HepG2 (cell line): ENCODE results near the gene ZNF22. TPM values are rescaled to one million over a fixed set of nuclear protein-coding genes. Genes with fewer than 3 reads are reported as not detected.

ENCODE experiments used
- ATM ChIP-seq: fragments of 450-650 bp; IDR thresholded peaks from 2 replicates; pipeline ENCODE4 v1.7.1; 2017; ENCODE audit warnings: mild to moderate bottlenecking, borderline replicate concordance
- ETV6 ChIP-seq: sonication (generic); formaldehyde crosslinking; conservative IDR thresholded peaks from 2 replicates; pipeline ENCODE4 v1.4.0; 2020; ENCODE audit warnings: missing genetic modification reagents
- FIP1L1 ChIP-seq: fragments of 200-400 bp; formaldehyde crosslinking; IDR thresholded peaks from 2 replicates; pipeline ENCODE4 v1.6.1; 2018; ENCODE audit warnings: low read depth, mild to moderate bottlenecking, low read length, moderate library complexity, borderline replicate concordance; ENCODE audit not compliant: insufficient read depth
- FLYWCH1 ChIP-seq: sonication (generic); formaldehyde crosslinking; IDR thresholded peaks from 2 replicates; pipeline ENCODE4 v1.8.1; 2023; ENCODE audit warnings: mild to moderate bottlenecking, missing genetic modification reagents
- HDAC6 ChIP-seq: fragments of 200-600 bp; sonication (generic); IDR thresholded peaks from 2 replicates; pipeline ENCODE4 v1.7.0; 2017; ENCODE audit warnings: mild to moderate bottlenecking, antibody characterized with exemption, low read length, low read depth
- JUNB ChIP-seq: sonication (generic); formaldehyde crosslinking; IDR thresholded peaks from 2 replicates; pipeline ENCODE4 v1.8.0; 2022; ENCODE audit warnings: missing genetic modification reagents, mild to moderate bottlenecking, borderline replicate concordance
- MAF1 ChIP-seq: sonication (generic); formaldehyde crosslinking; IDR thresholded peaks from 2 replicates; pipeline ENCODE4 v1.5.0; 2020; ENCODE audit warnings: missing genetic modification reagents, borderline replicate concordance
- MAZ ChIP-seq, 2 experiments: sonication (generic) in 1 of 2; formaldehyde crosslinking in 1 of 2; IDR thresholded peaks; 2 replicates each; pipeline versions ENCODE4 v1.5.0 to v1.6.1; 2012 to 2020; ENCODE audit warnings: low read depth in 2 of 2, mild to moderate bottlenecking in 2 of 2, borderline replicate concordance in 1 of 2, improper control_type of control experiment in 1 of 2, low read length in 1 of 2, missing genetic modification reagents in 1 of 2, moderate library complexity in 1 of 2
- MBNL3 ChIP-seq: fragments of 250-450 bp; sonication (Bioruptor Pico); conservative IDR thresholded peaks from 2 replicates; pipeline ENCODE4 v1.8.0; 2022; ENCODE audit warnings: mild to moderate bottlenecking, inconsistent platforms
- POLR2AphosphoS5 ChIP-seq: IDR thresholded peaks from 2 replicates; pipeline ENCODE4 v1.6.1; 2012; ENCODE audit warnings: low read depth, low read length
- PRMT3 ChIP-seq: sonication (generic); formaldehyde crosslinking; IDR thresholded peaks from 2 replicates; pipeline ENCODE4 v1.8.1; 2022; ENCODE audit warnings: low read depth, mild to moderate bottlenecking, moderate library complexity, missing genetic modification reagents, borderline replicate concordance
- RORA ChIP-seq: sonication (generic); formaldehyde crosslinking; IDR thresholded peaks from 2 replicates; pipeline ENCODE4 v1.5.0; 2020; ENCODE audit warnings: mild to moderate bottlenecking, missing genetic modification reagents, moderate library complexity
- SSRP1 ChIP-seq: IDR thresholded peaks from 2 replicates; pipeline ENCODE4 v1.6.1; 2016; ENCODE audit warnings: control low read depth
- TBX3 ChIP-seq: fragments of 450-650 bp; IDR thresholded peaks from 2 replicates; pipeline ENCODE4 v1.6.1; 2017; ENCODE audit warnings: antibody characterized with exemption, mild to moderate bottlenecking, inconsistent platforms, borderline replicate concordance
- TOE1 ChIP-seq: sonication (generic); formaldehyde crosslinking; IDR thresholded peaks from 2 replicates; pipeline ENCODE4 v1.4.0; 2020; ENCODE audit warnings: mild to moderate bottlenecking, missing genetic modification reagents
- TOPORS ChIP-seq: sonication (generic); formaldehyde crosslinking; IDR thresholded peaks from 2 replicates; pipeline ENCODE4 v1.8.0; 2023; ENCODE audit warnings: mild to moderate bottlenecking, missing genetic modification reagents
- ZNF180 ChIP-seq: sonication (generic); formaldehyde crosslinking; IDR thresholded peaks from 2 replicates; pipeline ENCODE4 v1.4.0; 2020; ENCODE audit warnings: low read depth, missing genetic modification reagents, borderline replicate concordance
- ZNF263 ChIP-seq: sonication (generic); formaldehyde crosslinking; IDR thresholded peaks from 2 replicates; pipeline ENCODE4 v1.4.0; 2020; ENCODE audit warnings: missing genetic modification reagents
- ZNF30 ChIP-seq: sonication (generic); formaldehyde crosslinking; IDR thresholded peaks from 2 replicates; pipeline ENCODE4 v1.5.0; 2020; ENCODE audit warnings: mild to moderate bottlenecking, missing genetic modification reagents
- ZNF33B ChIP-seq: sonication (generic); formaldehyde crosslinking; IDR thresholded peaks from 2 replicates; pipeline ENCODE4 v1.5.1; 2020; ENCODE audit warnings: mild to moderate bottlenecking, missing genetic modification reagents
- ZNF549 ChIP-seq: sonication (generic); formaldehyde crosslinking; IDR thresholded peaks from 2 replicates; pipeline ENCODE4 v1.5.0; 2020; ENCODE audit warnings: missing genetic modification reagents
- ZNF761 ChIP-seq: sonication (generic); formaldehyde crosslinking; conservative IDR thresholded peaks from 2 replicates; pipeline ENCODE4 v1.4.0; 2020; ENCODE audit warnings: mild to moderate bottlenecking, missing genetic modification reagents
- polyA plus RNA-seq, 8 experiments: library from polyadenylated mRNA; depleted of rRNA in 3 of 8; stranded (reverse) in 7 of 8; unstranded in 1 of 8; fragments of >200 nt; fragmentation: Illumina TruSeq in 4 of 8; extraction: Trizol in 4 of 8; gene quantifications; 2 replicates each; pipeline versions ENCODE4 v1.2.1 to v1.2.3, GENCODE V29; 2011 to 2016; ENCODE audit warnings: low read depth in 4 of 8, missing spikeins in 1 of 8, mixed read lengths in 1 of 8; ENCODE audit not compliant: insufficient read depth in 1 of 8
- total RNA-seq, 5 experiments: library from RNA; depleted of rRNA; stranded (reverse); fragments of >200 nt; fragmentation: Illumina TruSeq; extraction: Trizol; gene quantifications; 2 replicates each; pipeline ENCODE4 v1.2.3, GENCODE V29; 2016; ENCODE audit warnings: low read depth in 1 of 5
- TF ChIP-seq, protein P1 (sequence below): IDR thresholded peaks from 2 replicates; pipeline ENCODE4 v1.6.1; 2016; ENCODE audit warnings: low read depth, control low read depth
- TF ChIP-seq, protein P2 (sequence below): sonication (generic); formaldehyde crosslinking; IDR thresholded peaks from 2 replicates; pipeline ENCODE4 v1.4.0; 2020; ENCODE audit warnings: missing genetic modification reagents
- TF ChIP-seq, protein P3 (sequence below): sonication (generic); formaldehyde crosslinking; IDR thresholded peaks from 2 replicates; pipeline ENCODE4 v1.4.0; 2020; ENCODE audit warnings: mild to moderate bottlenecking, low read depth, missing genetic modification reagents

Gene ZNF22
- total and polyA plus RNA-seq, 2 of the 13 experiments (the other 11 are each of a cell fraction or from before 2014, with no cell fraction given), result 0.40 to 1.3 TPM

DNA sequence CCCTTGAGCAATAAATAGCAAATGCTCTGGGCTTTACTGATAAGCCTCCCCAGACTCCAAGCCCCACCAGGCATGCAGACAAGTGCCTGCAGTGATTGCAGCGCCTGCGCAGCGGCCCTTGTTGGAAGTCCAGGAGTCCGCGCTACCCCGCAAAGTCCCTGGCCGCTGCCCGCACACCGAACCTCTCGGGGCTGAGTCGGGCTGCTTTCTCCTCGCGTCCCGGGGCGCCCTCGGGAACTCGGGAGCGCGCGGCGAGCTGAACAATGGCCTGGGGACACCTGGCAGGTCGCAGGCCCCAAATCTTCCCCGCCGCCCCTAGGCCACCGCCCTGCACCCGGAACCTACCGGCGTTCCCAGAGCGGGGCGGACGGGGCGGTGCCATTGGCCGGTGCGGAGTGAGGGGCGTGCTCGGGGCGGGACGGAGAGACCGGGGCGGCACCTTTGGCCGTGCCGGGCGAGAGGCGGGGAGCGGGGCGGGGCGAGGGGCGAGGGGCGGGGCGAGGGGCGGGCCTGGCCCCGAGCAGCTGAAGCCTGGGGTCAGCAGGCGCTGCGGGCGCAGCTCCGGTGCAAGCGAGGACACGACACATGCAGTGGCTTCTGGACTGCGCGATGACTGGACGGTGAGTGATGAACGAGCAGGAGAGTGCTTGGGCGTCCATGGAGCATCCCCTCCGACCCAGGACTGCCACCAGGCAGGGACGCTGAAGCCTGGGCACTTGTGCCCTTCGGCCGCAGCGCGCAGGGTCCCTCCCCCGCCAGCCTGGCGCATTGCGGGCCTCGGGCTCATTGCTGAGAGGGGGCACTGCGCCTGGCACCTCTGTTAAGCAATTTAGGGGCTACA is 41.3 kb upstream of the ZNF22 start, which contains the start of gene RASSF4 (continued):
- TF ChIP-seq ETV6 (CRISPR knock-in tag) (no peak; the same call in 1 of the 2 replicates), ZNF761 (CRISPR knock-in tag) (no peak), ZNF33B (CRISPR knock-in tag) (no peak), FLYWCH1 (CRISPR knock-in tag) (0 out of 2 replicates have a peak, but pooled peaks have one; percentile 71), ZNF30 (CRISPR knock-in tag) (no peak), PRMT3 (CRISPR knock-in tag) (no peak; the same call in 1 of the 2 replicates), POLR2AphosphoS5 (peak; percentile 83), TOE1 (CRISPR knock-in tag) (no peak), ZNF263 (CRISPR knock-in tag) (0 out of 2 replicates have a peak, but pooled peaks have one; percentile 6), RORA (CRISPR knock-in tag) (no peak), ATM (no peak), MBNL3 (CRISPR knock-in tag) (no peak), TOPORS (CRISPR knock-in tag) (peak; percentile 69; the same call in 1 of the 2 replicates), HDAC6 (no peak), ZNF180 (CRISPR knock-in tag) (peak; percentile 25; the same call in 1 of the 2 replicates), MAZ (IDR thresholded peaks at IDR 0.05; ENCODE audit: borderline replicate concordance, low read depth, low read length) (0 out of 2 replicates have a peak, but pooled peaks have one; percentile 32), MAZ (CRISPR knock-in tag; IDR thresholded peaks at IDR 0.05; ENCODE audit: low read depth) (peak; percentile 56), TBX3 (no peak), JUNB (CRISPR knock-in tag) (no peak), ZNF549 (no peak), FIP1L1 (no peak), SSRP1 (no peak), MAF1 (CRISPR knock-in tag) (no peak; the same call in 1 of the 2 replicates)
- TF ChIP-seq, protein P1, sequence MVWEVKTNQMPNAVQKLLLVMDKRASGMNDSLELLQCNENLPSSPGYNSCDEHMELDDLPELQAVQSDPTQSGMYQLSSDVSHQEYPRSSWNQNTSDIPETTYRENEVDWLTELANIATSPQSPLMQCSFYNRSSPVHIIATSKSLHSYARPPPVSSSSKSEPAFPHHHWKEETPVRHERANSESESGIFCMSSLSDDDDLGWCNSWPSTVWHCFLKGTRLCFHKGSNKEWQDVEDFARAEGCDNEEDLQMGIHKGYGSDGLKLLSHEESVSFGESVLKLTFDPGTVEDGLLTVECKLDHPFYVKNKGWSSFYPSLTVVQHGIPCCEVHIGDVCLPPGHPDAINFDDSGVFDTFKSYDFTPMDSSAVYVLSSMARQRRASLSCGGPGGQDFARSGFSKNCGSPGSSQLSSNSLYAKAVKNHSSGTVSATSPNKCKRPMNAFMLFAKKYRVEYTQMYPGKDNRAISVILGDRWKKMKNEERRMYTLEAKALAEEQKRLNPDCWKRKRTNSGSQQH (CRISPR knock-in tag), result no peak
- TF ChIP-seq, protein P2, sequence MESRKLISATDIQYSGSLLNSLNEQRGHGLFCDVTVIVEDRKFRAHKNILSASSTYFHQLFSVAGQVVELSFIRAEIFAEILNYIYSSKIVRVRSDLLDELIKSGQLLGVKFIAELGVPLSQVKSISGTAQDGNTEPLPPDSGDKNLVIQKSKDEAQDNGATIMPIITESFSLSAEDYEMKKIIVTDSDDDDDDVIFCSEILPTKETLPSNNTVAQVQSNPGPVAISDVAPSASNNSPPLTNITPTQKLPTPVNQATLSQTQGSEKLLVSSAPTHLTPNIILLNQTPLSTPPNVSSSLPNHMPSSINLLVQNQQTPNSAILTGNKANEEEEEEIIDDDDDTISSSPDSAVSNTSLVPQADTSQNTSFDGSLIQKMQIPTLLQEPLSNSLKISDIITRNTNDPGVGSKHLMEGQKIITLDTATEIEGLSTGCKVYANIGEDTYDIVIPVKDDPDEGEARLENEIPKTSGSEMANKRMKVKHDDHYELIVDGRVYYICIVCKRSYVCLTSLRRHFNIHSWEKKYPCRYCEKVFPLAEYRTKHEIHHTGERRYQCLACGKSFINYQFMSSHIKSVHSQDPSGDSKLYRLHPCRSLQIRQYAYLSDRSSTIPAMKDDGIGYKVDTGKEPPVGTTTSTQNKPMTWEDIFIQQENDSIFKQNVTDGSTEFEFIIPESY (CRISPR knock-in tag), result no peak
- TF ChIP-seq, protein P3, sequence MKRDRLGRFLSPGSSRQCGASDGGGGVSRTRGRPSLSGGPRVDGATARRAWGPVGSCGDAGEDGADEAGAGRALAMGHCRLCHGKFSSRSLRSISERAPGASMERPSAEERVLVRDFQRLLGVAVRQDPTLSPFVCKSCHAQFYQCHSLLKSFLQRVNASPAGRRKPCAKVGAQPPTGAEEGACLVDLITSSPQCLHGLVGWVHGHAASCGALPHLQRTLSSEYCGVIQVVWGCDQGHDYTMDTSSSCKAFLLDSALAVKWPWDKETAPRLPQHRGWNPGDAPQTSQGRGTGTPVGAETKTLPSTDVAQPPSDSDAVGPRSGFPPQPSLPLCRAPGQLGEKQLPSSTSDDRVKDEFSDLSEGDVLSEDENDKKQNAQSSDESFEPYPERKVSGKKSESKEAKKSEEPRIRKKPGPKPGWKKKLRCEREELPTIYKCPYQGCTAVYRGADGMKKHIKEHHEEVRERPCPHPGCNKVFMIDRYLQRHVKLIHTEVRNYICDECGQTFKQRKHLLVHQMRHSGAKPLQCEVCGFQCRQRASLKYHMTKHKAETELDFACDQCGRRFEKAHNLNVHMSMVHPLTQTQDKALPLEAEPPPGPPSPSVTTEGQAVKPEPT (CRISPR knock-in tag), result peak; percentile 76; the same call in 1 of the 2 replicates
